H1 (cell line): ENCODE data around the gene EIF2S1. TPM values are rescaled to one million over a fixed set of nuclear protein-coding genes. Genes with fewer than 3 reads are reported as not detected.
A peak's percentile ranks its signal among the peaks of the same experiment; 100 is the strongest.

ENCODE experiments used
- CTCF ChIA-PET: fragments of 300-600 bp; sonication (Branson Sonifier 250); formaldehyde crosslinking; loops from one replicate; lab custom pipeline; 2021; ENCODE audit not compliant: partially characterized antibody; lab: Charles Lee
- POLR2A ChIA-PET: fragments of 300-600 bp; sonication (Branson Sonifier 250); formaldehyde crosslinking; loops from one replicate; lab custom pipeline; 2021; ENCODE audit warnings: inconsistent platforms; ENCODE audit not compliant: partially characterized antibody; lab: Charles Lee
- DNase-seq, 2 experiments: peaks; one replicate each; pipeline versions ENCODE4 v3.0.0 to v3.0.0-alpha.2; 2010 to 2022; ENCODE audit warnings: low spot score in 2 of 2, low read depth in 1 of 2, mixed read lengths in 1 of 2
- FAIRE-seq: peaks from 2 replicates; lab custom pipeline; 2011; peaks lifted over from hg19 to GRCh38; lab: Jason Lieb, UNC
- H2AFZ ChIP-seq: 2 replicates; pipeline ENCODE4 v1.8.1; 2012; ENCODE audit warnings: low read length, inconsistent platforms
- H2AK5ac ChIP-seq: 2 replicates; pipeline ENCODE4 v1.6.1; 2013; ENCODE audit warnings: low read depth, low read length
- H2BK120ac ChIP-seq: replicated peaks from 2 replicates; pipeline ENCODE3; 2013; ENCODE audit warnings: low read depth, low read length, inconsistent platforms
- H2BK12ac ChIP-seq: 2 replicates; pipeline ENCODE4 v1.6.1; 2013; ENCODE audit warnings: low read depth, low read length
- H2BK15ac ChIP-seq: 2 replicates; pipeline ENCODE4 v1.6.1; 2013; ENCODE audit warnings: low read length
- H2BK20ac ChIP-seq: 2 replicates; pipeline ENCODE4 v1.6.1; 2013; ENCODE audit warnings: low read length
- H2BK5ac ChIP-seq: 2 replicates; pipeline ENCODE4 v1.6.1; 2013; ENCODE audit warnings: low read depth, low read length
- H3K14ac ChIP-seq: 2 replicates; pipeline ENCODE4 v1.6.1; 2013; ENCODE audit warnings: inconsistent platforms; ENCODE audit not compliant: insufficient read length
- H3K18ac ChIP-seq: 2 replicates; pipeline ENCODE4 v1.6.1; 2013; ENCODE audit warnings: low read length; ENCODE audit errors: extremely low read depth
- H3K23ac ChIP-seq: 2 replicates; pipeline ENCODE4 v1.6.1; 2013; ENCODE audit warnings: inconsistent platforms; ENCODE audit not compliant: insufficient read length
- H3K23me2 ChIP-seq: 2 replicates; pipeline ENCODE4 v1.6.1; 2013; ENCODE audit warnings: low read depth, low read length
- H3K27ac ChIP-seq: 2 replicates; pipeline ENCODE4 v1.6.1; 2011; ENCODE audit warnings: low read depth, low read length, inconsistent platforms
- H3K27me3 ChIP-seq, 4 experiments: replicated peaks in 1 of 4; 1 replicate in 1 of 4; 2 replicates in 3 of 4; pipeline versions ENCODE4 v1.6.1 to v1.8.1; 2011 to 2013; ENCODE audit warnings: low read length in 3 of 4, mild to moderate bottlenecking in 3 of 4, inconsistent platforms in 2 of 4, mixed read lengths in 2 of 4, moderate library complexity in 1 of 4; ENCODE audit not compliant: control insufficient read depth in 3 of 4, insufficient read depth in 3 of 4; ENCODE audit errors: extremely low read depth in 1 of 4
- H3K36me3 ChIP-seq, 4 experiments: 2 replicates each; pipeline versions ENCODE4 v1.6.1 to v1.8.1; 2011 to 2013; ENCODE audit warnings: mild to moderate bottlenecking in 4 of 4, low read length in 3 of 4, moderate library complexity in 2 of 4, control low read depth in 1 of 4, inconsistent platforms in 1 of 4; ENCODE audit not compliant: insufficient read depth in 4 of 4, control insufficient read depth in 2 of 4
- H3K4ac ChIP-seq: replicated peaks from 2 replicates; pipeline ENCODE3; 2013; ENCODE audit warnings: low read length, low read depth, mixed read lengths, inconsistent platforms; ENCODE audit not compliant: insufficient read length
- H3K4me1 ChIP-seq, 4 experiments: replicated peaks in 1 of 4; 1 replicate in 1 of 4; 2 replicates in 3 of 4; pipeline versions ENCODE4 v1.6.1 to v1.8.1; 2011 to 2013; ENCODE audit warnings: low read length in 3 of 4, inconsistent platforms in 2 of 4, mixed read lengths in 1 of 4; ENCODE audit not compliant: insufficient read depth in 4 of 4, control insufficient read depth in 3 of 4
- H3K4me2 ChIP-seq, 2 experiments: 2 replicates each; pipeline versions ENCODE4 v1.6.1 to v1.8.1; 2011 to 2013; ENCODE audit warnings: low read depth in 2 of 2, low read length in 2 of 2, control low read depth in 1 of 2, inconsistent platforms in 1 of 2, mild to moderate bottlenecking in 1 of 2; ENCODE audit not compliant: insufficient read depth in 1 of 2
- H3K4me3 ChIP-seq, 4 experiments: fragments of 200-600, 300-600 bp in 1 of 4; sonication (generic), shearing (Covaris generic), sonication (Bioruptor Twin) in 1 of 4; 2 replicates each; pipeline versions ENCODE4 v1.5.1 to v1.8.1; 2011 to 2016; ENCODE audit warnings: low read length in 4 of 4, low read depth in 3 of 4, control low read depth in 2 of 4, inconsistent platforms in 2 of 4, mild to moderate bottlenecking in 2 of 4, mixed read lengths in 1 of 4, moderate library complexity in 1 of 4; ENCODE audit not compliant: insufficient read depth in 2 of 4; ENCODE audit errors: extremely low read depth in 1 of 4
- H3K56ac ChIP-seq: replicated peaks from 2 replicates; pipeline ENCODE3; 2013; ENCODE audit warnings: low read depth, mild to moderate bottlenecking, mixed read lengths, low read length, inconsistent platforms; ENCODE audit not compliant: insufficient read length
- H3K79me1 ChIP-seq: 2 replicates; pipeline ENCODE4 v1.6.1; 2013; ENCODE audit warnings: low read depth, low read length, control low read depth
- H3K79me2 ChIP-seq, 2 experiments: 2 replicates each; pipeline versions ENCODE4 v1.6.1 to v1.8.1; 2012 to 2013; ENCODE audit warnings: low read length in 2 of 2, mild to moderate bottlenecking in 2 of 2, inconsistent platforms in 1 of 2; ENCODE audit not compliant: insufficient read depth in 2 of 2, control insufficient read depth in 1 of 2
- H3K9ac ChIP-seq, 4 experiments: replicated peaks in 1 of 4; 1 replicate in 1 of 4; 2 replicates in 3 of 4; pipeline versions ENCODE4 v1.6.1 to v1.8.1; 2011 to 2013; ENCODE audit warnings: low read depth in 3 of 4, low read length in 3 of 4, control low read depth in 2 of 4, mild to moderate bottlenecking in 2 of 4, moderate library complexity in 2 of 4, inconsistent platforms in 1 of 4; ENCODE audit errors: extremely low read depth in 1 of 4
- H3K9me3 ChIP-seq, 2 experiments: 2 replicates each; pipeline versions ENCODE4 v1.6.1 to v1.8.1; 2012 to 2013; ENCODE audit warnings: mild to moderate bottlenecking in 2 of 2, moderate library complexity in 2 of 2, control low read depth in 1 of 2, inconsistent platforms in 1 of 2, low read depth in 1 of 2, low read length in 1 of 2, mixed read lengths in 1 of 2; ENCODE audit not compliant: insufficient read depth in 2 of 2
- H4K20me1 ChIP-seq, 2 experiments: replicated peaks in 1 of 2; 2 replicates each; pipeline versions ENCODE3 to v1.8.1; 2011 to 2013; ENCODE audit warnings: inconsistent platforms in 2 of 2, low read length in 2 of 2, mild to moderate bottlenecking in 1 of 2; ENCODE audit not compliant: insufficient read depth in 2 of 2, control insufficient read depth in 1 of 2
- H4K5ac ChIP-seq: 2 replicates; pipeline ENCODE4 v1.6.1; 2013; ENCODE audit warnings: low read length, low read depth, mixed read lengths, inconsistent platforms; ENCODE audit not compliant: insufficient read length
- H4K8ac ChIP-seq: 2 replicates; pipeline ENCODE4 v1.8.0; 2013; ENCODE audit warnings: mild to moderate bottlenecking, moderate library complexity, low read length, inconsistent platforms; ENCODE audit not compliant: insufficient read depth; ENCODE audit errors: extremely low read depth
- H4K91ac ChIP-seq: replicated peaks from 2 replicates; pipeline ENCODE3; 2013; ENCODE audit warnings: low read length, mixed read lengths, inconsistent platforms; ENCODE audit not compliant: insufficient read length
- CTBP2 ChIP-seq: IDR thresholded peaks from 2 replicates; pipeline ENCODE4 v1.7.0; 2011; ENCODE audit warnings: borderline replicate concordance, mild to moderate bottlenecking, moderate library complexity, mixed read lengths, low read length; ENCODE audit not compliant: insufficient read depth, insufficient read length
- RAD21 ChIP-seq, 2 experiments: IDR thresholded peaks in 1 of 2; conservative IDR thresholded peaks in 1 of 2; 2 replicates each; pipeline ENCODE4 v1.6.1; 2011; ENCODE audit warnings: low read depth in 2 of 2, low read length in 2 of 2, improper control_type of control experiment in 1 of 2, inconsistent platforms in 1 of 2, mild to moderate bottlenecking in 1 of 2, moderate library complexity in 1 of 2
- WGBS, 2 experiments: shearing (Covaris generic) in 1 of 2; methylation state at CpG; one replicate each; pipeline versions ENCODE4 v1.1.6 to v1.1.7; 2013 to 2015; ENCODE audit warnings: low lambda C conversion rate in 2 of 2, mixed read lengths in 2 of 2, inconsistent platforms in 1 of 2, low coverage in 1 of 2, missing lambda C conversion rate in 1 of 2; ENCODE audit not compliant: insufficient replicate concordance in 2 of 2, insufficient coverage in 1 of 2, insufficient read length in 1 of 2; ENCODE audit errors: extremely low coverage in 1 of 2, missing lambda C conversion rate in 1 of 2; 5-methylcytosine and 5-hydroxymethylcytosine counted together
- polyA plus RNA-seq, 7 experiments: library from polyadenylated mRNA; depleted of rRNA in 3 of 7; stranded (reverse) in 5 of 7; unstranded in 2 of 7; fragments of >200 nt in 5 of 7; fragments of 200-250 nt in 2 of 7; gene quantifications; 1 replicate in 5 of 7; 2 replicates in 1 of 7; 4 replicates in 1 of 7; pipeline versions ENCODE4 v1.2.1 to v1.2.3, GENCODE V29; 2011 to 2013; ENCODE audit warnings: missing spikeins in 2 of 7, mixed read lengths in 2 of 7
- small RNA-seq: library from polyadenylated mRNA; stranded (forward); fragments of <200 nt; extraction: miRNeasy Mini kit (QIAGEN cat#:217004); gene quantifications from one replicate; pipeline ENCODE3, GENCODE V24; 2013; ENCODE audit not compliant: insufficient read depth
- total RNA-seq: library from RNA; stranded (reverse); fragmentation: NEBNext Ultra II Directional; extraction: Animal tissue kit (Norgen Biotek cat#: 25700); gene quantifications from 2 replicates; pipeline ENCODE4 v1.2.1, GENCODE V29; 2021

EIF2S1 gene
- total and polyA plus RNA-seq, 2 of the 8 experiments (the other 6 are each of a cell fraction or from before 2014, with no cell fraction given) = 35.1 to 146 TPM

DNA sequence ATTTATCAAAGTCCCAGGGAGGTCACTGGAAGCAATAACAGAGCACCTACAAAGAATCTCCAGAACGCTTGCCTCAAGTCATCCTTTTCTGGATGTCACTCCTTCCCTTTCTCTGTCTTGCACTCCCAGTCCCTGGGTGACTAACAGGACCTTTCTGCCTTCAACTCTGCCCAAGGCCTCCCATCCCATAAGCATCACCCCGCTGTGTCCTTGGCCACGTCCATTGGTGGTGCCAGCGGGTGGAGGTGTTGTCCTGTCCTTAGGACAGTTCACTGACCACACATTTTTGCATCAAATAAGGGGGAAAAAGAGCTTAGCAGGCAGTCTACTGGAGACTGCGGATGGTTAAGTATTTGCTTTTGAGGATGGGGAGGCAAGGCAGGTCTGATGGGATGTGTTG is 75.5 kb downstream of the EIF2S1 start:
- H3K18ac ChIP-seq = no peak overlapping the region
- no peak overlapping the region; a peak in 1 of 7 replicates for H3K9ac ChIP-seq
- no peaks in the 10 kb centered on the region for H3K79me2 ChIP-seq
- no peaks in the 10 kb centered on the region for H3K79me1 ChIP-seq
- ChIA-PET POLR2A (interaction anchor here (1.3 kb wide), 2 partner anchors 23 to 260 kb away, joined by 3 read pairs; partner anchors contain the start of gene RDH11), CTCF (interaction anchor here (0.5 to 10.0 kb wide), 19 partner anchors 9 to 956 kb away, joined by 3 to 115 read pairs (median 8); partner anchors contain the start of gene PIGH)
- H2AK5ac ChIP-seq = 0 out of 2 replicates have a peak overlapping the region, but pooled peaks have one; percentile 82
- H3K14ac ChIP-seq = no peak overlapping the region
- no peak overlapping the region for H2BK15ac ChIP-seq
- H2BK120ac ChIP-seq = no peak overlapping the region
- no peak overlapping the region for H4K8ac ChIP-seq
- H2BK12ac ChIP-seq = no peak overlapping the region; the same call in 1 of the 2 replicates
- no peaks in the 10 kb centered on the region for H3K4me1 ChIP-seq
- H3K4me3 ChIP-seq = no peak overlapping the region
- H3K36me3 ChIP-seq = no peaks in the 10 kb centered on the region
- no peak for DNase-seq
- no peak overlapping the region for H3K23ac ChIP-seq
- no peak overlapping the region for H3K27ac ChIP-seq
- no peaks in the 10 kb centered on the region for H3K9me3 ChIP-seq
- H3K23me2 ChIP-seq = no peaks in the 10 kb centered on the region
- H2AFZ ChIP-seq = no peak overlapping the region
- no peak overlapping the region for H3K4ac ChIP-seq
- TF ChIP-seq CTBP2 = no peak
- TF ChIP-seq RAD21 (IDR thresholded peaks at IDR 0.05 in 1 of 2, conservative IDR thresholded peaks at IDR 0.05 in 1 of 2; ENCODE audit: low read depth in 2 of 2, low read length in 2 of 2) = peak in 1 of 2 experiments; percentile 9; a peak in 1 of 4 replicates
- H4K5ac ChIP-seq = no peak overlapping the region
- H4K91ac ChIP-seq = no peak overlapping the region
- FAIRE-seq = no peak
- WGBS, 2 experiments = 82% methylated on average over 5 of the region's 5 CpGs; no CpG with 5 or more reads in 1 of the 2 experiments
- no peak overlapping the region for H3K4me2 ChIP-seq
- H2BK5ac ChIP-seq = no peak overlapping the region
- H3K27me3 ChIP-seq = no peaks in the 10 kb centered on the region
- H3K56ac ChIP-seq = no peak overlapping the region
- no peaks in the 10 kb centered on the region for H4K20me1 ChIP-seq
- H2BK20ac ChIP-seq = no peak overlapping the region

Small RNA genes lying within 50 kb of the gene (small RNA-seq; reads per million reads assigned to genes)
- gene RF00019 = not detected

Other genes starting within 250 kb of the EIF2S1 start
- gene GARIN2, start 170.9 kb upstream of the EIF2S1 start, total RNA-seq = not detected in 2 replicates
- gene GARIN2, start 170.9 kb upstream of the EIF2S1 start, polyA plus RNA-seq (2011; rRNA removed) = not detected in 2 replicates
- 19.0 and 25.1 TPM in 2 replicates for gene PALS1, start 118.9 kb upstream of the EIF2S1 start, total RNA-seq
- gene PALS1, start 118.9 kb upstream of the EIF2S1 start, polyA plus RNA-seq (2011; rRNA removed) = 4.2 and 6.7 TPM in 2 replicates
- gene ATP6V1D, start 524 bp upstream of the EIF2S1 start, total RNA-seq = 76.3 and 76.8 TPM in 2 replicates
- 19.1 and 45.1 TPM in 2 replicates for gene ATP6V1D, start 524 bp upstream of the EIF2S1 start, polyA plus RNA-seq (2011; rRNA removed)
- gene PLEK2, start 51.8 kb downstream of the EIF2S1 start, total RNA-seq = 2.1 and 2.9 TPM in 2 replicates
- 0.41 and 0.49 TPM in 2 replicates for gene PLEK2, start 51.8 kb downstream of the EIF2S1 start, polyA plus RNA-seq (2011; rRNA removed)
- 0.50 and 0.73 TPM in 2 replicates for gene TMEM229B, start 128.4 kb downstream of the EIF2S1 start, total RNA-seq
- 0.85 and 1.7 TPM in 2 replicates for gene TMEM229B, start 128.4 kb downstream of the EIF2S1 start, polyA plus RNA-seq (2011; rRNA removed)
- gene PLEKHH1, start 173.0 kb downstream of the EIF2S1 start, total RNA-seq = 27.2 and 33.3 TPM in 2 replicates
- gene PLEKHH1, start 173.0 kb downstream of the EIF2S1 start, polyA plus RNA-seq (2011; rRNA removed) = 28.3 and 33.0 TPM in 2 replicates
- 6.2 and 7.2 TPM in 2 replicates for gene PIGH, start 239.9 kb downstream of the EIF2S1 start, total RNA-seq
- 8.6 and 10.0 TPM in 2 replicates for gene PIGH, start 239.9 kb downstream of the EIF2S1 start, polyA plus RNA-seq (2011; rRNA removed)